ENCODE measurements around the gene PDGFRA.

PDGFRA gene

GRCh38 chr4:54308110-54308509, 79.0 kb downstream of the PDGFRA start:
- TF ChIP-seq POLR2AphosphoS5 (IDR thresholded peaks at IDR 0.05; ENCODE audit: low read depth, low read length), result no peak
- TF ChIP-seq SIN3A (IDR thresholded peaks at IDR 0.05; ENCODE audit: borderline replicate concordance, insufficient read depth, low read length), result no peak
- TF ChIP-seq TAF1 (IDR thresholded peaks at IDR 0.05; ENCODE audit: borderline replicate concordance, insufficient read depth, low read length), result no peak
- no peak for TF ChIP-seq FOXP2 (optimal IDR thresholded peaks at IDR 0.05; ENCODE audit: borderline replicate concordance, extremely low read depth, extremely low read length, insufficient read depth)
- no peak for TF ChIP-seq REST (IDR thresholded peaks at IDR 0.05; ENCODE audit: insufficient read depth in 1 of 2, low read depth in 2 of 2, low read length in 2 of 2)

GRCh38 chr4:54315561-54316538, 86.8 kb downstream of the PDGFRA start:
- TF ChIP-seq REST (IDR thresholded peaks at IDR 0.05; ENCODE audit: insufficient read depth in 1 of 2, low read depth in 2 of 2, low read length in 2 of 2) (no peak), POLR2AphosphoS5 (IDR thresholded peaks at IDR 0.05; ENCODE audit: low read depth, low read length) (no peak), FOXP2 (optimal IDR thresholded peaks at IDR 0.05; ENCODE audit: borderline replicate concordance, extremely low read depth, extremely low read length, insufficient read depth) (no peak), TAF1 (IDR thresholded peaks at IDR 0.05; ENCODE audit: borderline replicate concordance, insufficient read depth, low read length) (no peak), SIN3A (IDR thresholded peaks at IDR 0.05; ENCODE audit: borderline replicate concordance, insufficient read depth, low read length) (no peak)

GRCh38 chr4:54317690-54318089, 88.6 kb downstream of the PDGFRA start:
- TF ChIP-seq TAF1 (IDR thresholded peaks at IDR 0.05; ENCODE audit: borderline replicate concordance, insufficient read depth, low read length), result no peak

GRCh38 chr4:54318904-54319303, 89.8 kb downstream of the PDGFRA start:
- TF ChIP-seq SIN3A (IDR thresholded peaks at IDR 0.05; ENCODE audit: borderline replicate concordance, insufficient read depth, low read length) (no peak), FOXP2 (optimal IDR thresholded peaks at IDR 0.05; ENCODE audit: borderline replicate concordance, extremely low read depth, extremely low read length, insufficient read depth) (no peak), REST (IDR thresholded peaks at IDR 0.05; ENCODE audit: insufficient read depth in 1 of 2, low read depth in 2 of 2, low read length in 2 of 2) (no peak), TAF1 (IDR thresholded peaks at IDR 0.05; ENCODE audit: borderline replicate concordance, insufficient read depth, low read length) (no peak), POLR2AphosphoS5 (IDR thresholded peaks at IDR 0.05; ENCODE audit: low read depth, low read length) (no peak)

GRCh38 chr4:54320826-54321685, 92.0 kb downstream of the PDGFRA start:
- no peak for TF ChIP-seq SIN3A (IDR thresholded peaks at IDR 0.05; ENCODE audit: borderline replicate concordance, insufficient read depth, low read length)
- no peak for TF ChIP-seq REST (IDR thresholded peaks at IDR 0.05; ENCODE audit: insufficient read depth in 1 of 2, low read depth in 2 of 2, low read length in 2 of 2)
- no peak for TF ChIP-seq TAF1 (IDR thresholded peaks at IDR 0.05; ENCODE audit: borderline replicate concordance, insufficient read depth, low read length)
- no peak for TF ChIP-seq POLR2AphosphoS5 (IDR thresholded peaks at IDR 0.05; ENCODE audit: low read depth, low read length)
- TF ChIP-seq FOXP2 (optimal IDR thresholded peaks at IDR 0.05; ENCODE audit: borderline replicate concordance, extremely low read depth, extremely low read length, insufficient read depth), result no peak

Data from PFSK-1 (cell line).